Stimulated activated CD4-positive, alpha-beta T cell treated with anti-CD3 and anti-CD28 coated beads, Interleukin-1b, Interleukin-23, amount 100 ng/mL, for 1 hour (primary cell): ENCODE data around the gene SCTR.

Experiments used
- DNase-seq, 2 donors: peaks; one replicate each; pipeline ENCODE4 v3.0.0-alpha.2; 2020; ENCODE audit warnings: low read depth in 2 of 2

Gene SCTR

DNA sequence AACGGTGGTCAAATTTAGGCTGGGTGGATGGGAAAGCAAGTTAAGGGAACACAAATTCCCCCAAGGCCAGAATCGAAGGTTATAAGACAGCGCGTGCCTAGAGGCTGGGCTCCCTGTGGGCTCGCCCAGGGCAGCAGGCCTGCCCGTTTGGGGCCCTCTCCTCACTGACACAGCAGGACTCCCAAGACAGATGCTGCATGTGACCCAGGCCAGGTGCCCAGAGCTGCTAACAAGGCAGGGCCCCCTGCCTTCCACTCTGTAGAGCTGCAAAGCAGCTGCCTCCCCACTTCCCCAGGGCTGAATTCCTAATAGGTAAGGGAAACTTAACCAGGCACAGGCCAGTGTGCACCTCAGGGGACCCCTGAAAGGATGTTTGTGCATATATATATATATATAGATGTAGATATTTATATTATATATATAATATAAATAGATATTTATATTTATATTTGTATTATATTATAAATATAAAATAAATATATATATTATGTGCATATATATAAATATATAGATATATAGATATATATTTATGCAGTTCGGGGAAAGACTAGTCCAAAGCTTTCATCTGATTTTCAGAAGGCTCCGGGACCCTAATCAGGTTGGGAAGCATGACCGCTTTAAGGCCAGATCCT is 48.9 kb downstream of the SCTR start:
- no peak for DNase-seq

DNA sequence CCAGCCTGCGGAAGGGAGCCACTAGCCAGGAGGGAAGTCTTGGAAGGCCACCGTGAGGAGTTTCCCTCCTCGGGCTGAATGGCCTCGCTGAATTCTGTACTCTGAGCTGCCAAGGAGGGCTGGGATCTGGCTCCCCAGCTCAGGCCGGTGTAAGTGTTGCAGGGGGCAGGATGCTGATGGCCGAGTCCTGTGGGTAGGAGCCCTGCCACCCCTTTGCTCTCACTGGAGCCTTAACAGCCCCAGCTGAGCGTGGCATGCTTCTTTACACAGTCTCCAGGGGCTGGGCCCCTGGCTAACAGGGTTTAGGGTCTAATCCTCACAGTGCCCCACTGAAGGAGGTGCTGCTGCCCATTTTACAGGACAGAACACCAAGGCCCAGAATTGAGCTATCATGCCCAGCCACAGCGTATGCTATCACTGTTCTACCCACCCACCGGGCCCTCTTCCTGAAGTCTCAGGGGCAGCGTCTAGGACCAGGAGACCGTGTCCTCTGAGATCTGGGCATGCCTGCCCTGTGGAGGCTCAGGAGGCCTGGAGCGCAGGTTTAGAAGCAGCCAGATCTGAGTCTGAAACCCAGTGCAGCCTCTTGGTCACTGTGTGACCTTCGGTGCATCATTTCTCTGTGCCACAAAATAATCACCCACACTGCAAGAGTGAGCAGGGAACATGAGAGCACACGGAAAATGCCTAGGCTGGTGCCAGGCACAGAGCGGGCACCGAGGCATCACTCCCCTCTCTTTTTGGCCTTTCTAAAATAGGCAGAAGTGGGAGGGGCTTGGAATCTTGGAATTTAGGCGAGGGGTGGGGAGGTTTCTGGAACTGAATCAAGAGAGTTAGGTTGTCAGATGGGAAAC is 49.7 kb downstream of the SCTR start:
- DNase-seq = no peak

DNA sequence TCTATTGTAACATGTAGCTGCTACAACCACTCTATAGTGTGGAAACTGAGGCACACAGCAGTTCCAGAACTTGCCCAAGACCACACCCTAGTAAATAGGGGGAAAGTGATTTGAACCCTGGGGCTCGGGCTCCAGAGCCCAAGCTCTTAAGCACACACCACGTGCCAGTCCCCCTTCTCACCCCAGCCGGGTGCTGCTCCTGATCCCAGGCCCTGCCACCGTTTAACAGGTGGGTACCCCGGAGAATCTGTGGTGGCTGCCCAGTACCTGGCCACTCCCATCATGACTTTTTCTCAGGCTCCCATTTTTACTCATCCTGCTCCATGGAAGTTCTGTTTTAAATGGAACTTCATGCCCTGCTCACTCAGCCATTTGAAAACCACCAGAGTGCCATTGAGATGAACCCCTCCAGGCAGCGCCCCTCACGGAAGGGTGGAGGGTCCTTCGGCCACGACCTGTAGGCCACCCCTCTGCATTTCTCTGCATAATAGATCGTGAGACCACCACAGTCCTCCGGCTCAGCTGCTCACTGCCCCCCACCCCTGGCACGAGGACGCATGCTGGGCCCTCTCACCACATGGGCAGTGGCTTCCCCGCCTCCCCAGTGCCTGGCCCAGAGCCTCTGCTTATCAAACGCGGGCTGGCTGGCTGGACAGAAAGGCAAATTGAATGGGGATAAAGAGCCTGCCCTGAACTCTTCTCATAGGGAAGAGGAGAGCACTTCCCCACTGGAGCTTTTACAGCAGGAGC is 50.5 kb downstream of the SCTR start:
- DNase-seq = no peak

DNA sequence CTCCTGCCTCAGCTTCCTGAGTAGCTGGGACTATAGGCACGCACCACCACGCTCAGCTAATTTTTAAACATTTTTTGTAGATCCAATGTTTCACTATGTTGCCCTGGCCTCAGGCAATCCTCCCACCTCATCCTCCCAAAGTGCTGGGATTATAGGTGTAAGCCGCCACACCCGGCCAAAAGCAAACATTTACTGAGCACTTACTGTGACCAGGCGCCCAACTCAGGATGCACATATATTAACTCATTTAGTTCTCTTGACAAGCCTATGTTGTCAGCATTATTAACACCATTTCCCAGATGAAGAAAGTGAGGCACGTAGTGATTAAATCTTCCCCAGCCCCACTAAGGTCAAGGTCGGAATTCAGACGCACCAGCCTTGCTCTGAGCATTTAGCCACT is 51.5 kb downstream of the SCTR start:
- no peak for DNase-seq

DNA sequence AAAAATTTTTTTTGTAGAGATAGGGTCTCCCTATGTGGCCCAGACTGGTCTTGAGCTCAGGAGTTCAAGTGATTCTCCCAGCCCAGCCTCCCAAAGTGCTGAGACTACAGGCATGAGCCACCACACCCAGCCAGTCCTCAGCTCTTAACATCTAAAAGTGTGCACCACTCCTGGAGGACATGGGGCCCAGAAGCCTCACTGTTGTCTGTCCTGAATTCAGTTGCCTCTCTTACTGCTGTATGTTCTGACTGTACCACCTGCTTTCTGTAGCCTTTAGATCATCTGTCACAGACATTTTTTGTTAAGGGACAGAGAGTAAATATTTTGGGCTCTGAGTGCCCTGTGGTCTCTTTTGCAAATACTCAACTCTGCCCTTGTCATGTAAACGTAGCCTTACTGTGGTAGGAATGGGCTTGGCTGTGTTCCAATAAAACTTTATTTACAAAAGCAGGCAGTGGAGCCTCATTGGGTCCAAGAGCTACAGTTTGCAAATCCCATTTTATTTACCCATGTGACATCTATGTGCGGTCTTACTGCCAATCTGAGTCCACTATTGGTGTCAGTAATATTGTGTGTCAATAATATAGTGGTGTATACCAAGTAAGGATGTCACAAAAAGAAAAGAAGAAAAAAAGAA is 54.5 kb downstream of the SCTR start:
- DNase-seq = no peak

DNA sequence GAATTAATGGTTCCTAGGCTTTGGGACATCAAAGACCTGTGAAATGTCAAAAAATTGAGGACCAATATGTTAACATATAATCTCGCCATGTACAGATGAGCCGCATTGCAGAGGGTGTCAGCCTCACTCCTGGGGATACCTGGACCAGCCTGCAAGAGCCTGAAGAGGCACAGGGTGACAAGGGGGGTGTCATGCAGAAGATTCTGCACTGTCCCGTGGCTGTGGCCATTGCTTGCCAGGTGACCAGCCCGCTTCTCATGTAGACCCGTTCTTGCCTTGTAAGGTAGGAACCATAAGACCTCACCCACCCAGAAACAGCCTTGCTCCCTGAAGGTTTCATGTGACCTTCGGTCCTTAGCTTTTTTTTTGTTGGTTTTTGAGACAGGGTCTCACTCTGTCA is 55.2 kb downstream of the SCTR start:
- DNase-seq = no peak

DNA sequence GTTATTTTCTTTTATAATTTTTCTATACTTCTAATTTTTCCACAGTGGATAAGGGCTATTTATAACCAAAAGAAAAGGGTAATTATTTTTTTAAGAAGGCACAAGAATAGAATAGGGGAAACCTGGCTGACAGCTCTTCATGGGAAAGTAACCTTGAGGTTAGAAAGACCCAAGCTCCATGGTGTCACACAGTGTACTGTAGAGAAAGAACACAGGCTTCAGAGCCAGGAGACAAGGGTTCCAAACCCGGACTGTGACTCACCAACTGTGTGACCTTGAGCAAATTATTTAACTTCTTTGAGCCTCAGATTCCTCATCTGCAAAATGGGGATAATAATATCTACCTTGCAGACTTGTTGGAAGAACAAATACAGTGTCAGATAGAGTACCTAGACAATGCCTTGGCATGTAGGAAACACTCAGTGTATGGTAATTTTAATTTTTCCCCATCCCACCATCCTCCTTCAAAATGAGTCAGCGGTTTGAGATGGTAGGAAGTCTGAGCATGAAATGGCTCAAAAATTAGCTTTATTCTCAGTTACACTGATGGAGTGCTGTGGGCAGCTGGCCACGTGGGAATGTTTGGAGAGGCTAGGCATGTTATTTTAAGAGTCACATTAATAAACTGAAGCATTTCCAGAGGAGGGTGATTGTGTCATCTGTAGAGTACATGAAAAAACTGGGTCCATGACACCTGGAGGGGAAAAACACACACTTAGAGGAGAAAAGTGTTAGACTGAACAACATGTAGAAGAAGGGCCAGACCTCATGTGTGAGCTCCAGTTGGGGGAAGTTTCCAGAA is 55.9 kb downstream of the SCTR start:
- DNase-seq = no peak

DNA sequence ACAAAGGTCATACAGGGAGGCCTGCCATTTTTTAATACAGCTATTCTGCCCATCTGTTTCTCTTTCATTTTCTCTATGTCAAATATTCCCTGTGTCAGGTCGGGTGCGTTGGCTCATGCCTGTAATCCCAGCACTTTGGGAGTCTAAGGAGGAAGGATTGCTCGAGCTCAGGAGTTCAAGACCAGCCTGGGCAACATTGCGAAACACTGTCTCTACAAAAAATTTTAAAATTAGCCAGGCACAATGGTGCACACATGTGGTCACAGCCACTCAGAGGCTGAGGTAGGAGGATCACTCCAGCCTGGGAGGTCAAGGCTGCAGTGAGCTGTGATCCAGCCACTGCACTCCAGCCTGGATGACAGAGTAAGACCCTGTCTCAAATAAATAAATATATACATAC is 57.9 kb downstream of the SCTR start:
- DNase-seq = no peak

DNA sequence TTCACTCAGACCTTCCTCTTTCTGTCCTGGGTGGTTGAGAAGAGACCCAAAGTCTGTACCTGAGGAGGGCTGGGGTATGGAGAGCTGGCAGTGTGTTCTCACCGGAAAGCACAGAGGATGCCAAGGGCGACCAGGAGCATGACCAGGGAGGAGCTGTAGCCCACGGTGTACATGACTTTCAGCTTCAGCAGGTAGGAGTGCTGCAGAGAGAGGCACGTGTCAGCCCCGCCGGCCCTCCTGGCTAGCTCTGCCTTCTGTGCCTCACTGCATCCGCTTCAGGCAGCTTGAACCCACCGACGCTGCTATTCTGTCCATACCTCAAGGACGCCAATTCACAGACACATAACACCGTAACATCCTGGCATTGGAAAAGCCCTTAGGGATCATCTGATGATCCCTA is 58.6 kb downstream of the SCTR start:
- no peak for DNase-seq

DNA sequence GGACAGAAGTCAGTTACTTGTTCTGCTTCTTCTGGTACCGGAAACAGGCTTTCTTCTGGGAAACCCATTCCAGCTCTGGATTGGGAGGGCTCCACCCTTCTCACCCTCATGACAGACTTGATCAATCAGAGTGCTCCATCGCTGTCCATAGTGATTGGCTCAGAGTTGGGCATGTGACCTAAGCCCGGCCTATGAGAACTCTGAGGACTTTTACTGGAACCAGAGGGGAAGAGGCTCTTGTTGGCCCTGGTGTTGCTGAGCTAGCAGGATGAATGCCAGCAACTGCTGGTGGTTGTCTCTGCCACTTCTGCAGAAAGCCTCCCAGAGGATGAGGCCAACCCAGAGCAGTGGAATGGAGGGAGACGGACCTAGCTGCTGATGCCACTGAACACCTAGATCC is 59.3 kb downstream of the SCTR start:
- DNase-seq = no peak

DNA sequence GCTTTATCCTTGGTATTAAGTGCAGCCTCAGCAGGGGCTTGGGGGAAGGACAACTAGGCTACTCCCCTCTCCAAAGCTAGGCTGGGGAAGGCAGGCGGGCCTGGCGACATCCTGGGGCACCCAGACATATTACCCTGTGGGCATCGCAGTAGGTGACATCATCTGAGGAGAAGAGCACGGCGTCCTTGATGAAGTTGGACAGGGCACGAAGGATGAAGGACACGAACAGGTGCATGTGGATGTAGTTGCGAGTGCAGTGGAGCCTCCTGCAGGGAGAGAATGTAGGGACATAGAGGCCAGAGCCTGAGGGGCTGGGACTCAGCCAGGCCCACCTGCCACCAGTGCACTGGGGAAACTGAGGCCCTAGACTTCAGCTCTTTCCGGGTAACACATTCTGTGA is 60.3 kb downstream of the SCTR start:
- DNase-seq = no peak

DNA sequence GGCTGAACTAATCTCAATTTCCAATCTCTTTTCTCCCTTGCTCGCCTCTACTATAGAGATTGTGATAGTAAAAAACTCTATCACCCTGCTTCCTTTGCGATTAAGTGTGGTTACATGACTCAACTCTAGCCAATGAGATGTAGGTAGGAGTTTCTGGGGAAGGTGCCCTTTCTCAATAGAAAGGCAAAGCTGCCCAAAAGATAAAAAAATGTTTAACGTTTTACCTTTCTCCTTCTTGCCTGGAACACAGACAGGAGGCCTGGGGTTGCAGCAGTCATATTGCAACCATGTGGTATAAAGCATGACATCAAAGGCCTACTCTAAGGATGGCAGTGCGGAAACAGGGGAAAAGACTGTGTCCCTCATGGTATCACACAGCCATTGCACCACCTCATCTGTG is 61.1 kb downstream of the SCTR start:
- DNase-seq = no peak

DNA sequence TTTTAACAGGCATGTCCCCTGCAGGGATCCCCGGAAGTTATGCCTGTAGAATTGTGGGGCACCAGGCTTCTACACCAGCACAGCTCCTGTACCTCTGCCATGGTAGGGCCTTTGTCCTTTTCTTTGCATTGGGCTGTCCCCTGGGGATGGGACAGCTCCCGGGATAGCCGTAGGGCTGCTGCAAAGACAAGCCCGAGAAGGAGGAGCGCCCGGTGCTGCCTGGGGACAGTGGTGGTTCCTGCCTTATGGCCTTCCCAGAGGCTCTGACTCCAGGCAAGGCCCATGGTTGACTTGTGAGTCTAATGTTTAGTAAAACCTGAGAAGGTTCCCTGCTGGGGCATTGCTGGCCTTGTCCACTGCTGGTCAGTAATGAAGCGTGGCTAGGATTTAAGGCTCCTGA is 61.7 kb downstream of the SCTR start:
- DNase-seq = no peak

DNA sequence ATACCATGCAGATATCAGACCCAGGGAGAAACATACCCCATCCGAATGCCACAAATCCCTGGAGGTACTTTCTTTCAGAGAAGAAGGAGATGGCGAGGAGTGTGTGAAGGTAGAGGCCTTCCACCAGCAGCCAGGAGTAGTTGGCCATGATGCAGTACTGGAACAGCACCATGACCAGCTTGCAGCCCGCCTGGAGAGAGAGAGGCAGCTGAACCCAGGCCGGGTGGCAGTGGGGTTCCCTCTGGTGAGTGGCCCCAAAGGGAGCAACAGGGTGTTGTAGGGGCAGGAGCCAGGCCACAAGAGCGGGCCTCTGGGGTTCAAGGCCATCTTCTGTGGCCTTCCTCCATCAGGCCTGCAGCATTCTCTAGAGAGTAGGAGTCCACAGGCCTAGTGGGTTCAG is 62.5 kb downstream of the SCTR start:
- DNase-seq = no peak

DNA sequence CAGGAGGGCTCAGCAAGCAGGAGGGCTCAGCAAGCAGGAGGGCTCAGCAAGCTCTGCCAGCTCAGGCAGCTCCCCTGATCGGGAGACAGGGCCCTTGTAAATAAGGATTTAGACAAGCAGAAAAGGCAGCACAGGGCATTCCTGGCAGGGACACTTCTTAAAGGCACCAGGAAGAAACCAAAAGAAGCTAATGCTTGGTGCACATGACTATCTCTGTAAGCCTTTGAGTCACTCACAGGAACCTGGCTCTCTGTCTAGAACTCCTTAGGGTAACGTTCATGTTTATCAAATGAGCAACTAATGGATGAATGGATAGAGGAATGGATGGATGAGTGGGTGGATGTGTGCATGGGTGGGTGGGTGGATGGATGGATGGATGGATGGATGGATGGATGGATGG is 64.2 kb downstream of the SCTR start:
- no peak for DNase-seq

DNA sequence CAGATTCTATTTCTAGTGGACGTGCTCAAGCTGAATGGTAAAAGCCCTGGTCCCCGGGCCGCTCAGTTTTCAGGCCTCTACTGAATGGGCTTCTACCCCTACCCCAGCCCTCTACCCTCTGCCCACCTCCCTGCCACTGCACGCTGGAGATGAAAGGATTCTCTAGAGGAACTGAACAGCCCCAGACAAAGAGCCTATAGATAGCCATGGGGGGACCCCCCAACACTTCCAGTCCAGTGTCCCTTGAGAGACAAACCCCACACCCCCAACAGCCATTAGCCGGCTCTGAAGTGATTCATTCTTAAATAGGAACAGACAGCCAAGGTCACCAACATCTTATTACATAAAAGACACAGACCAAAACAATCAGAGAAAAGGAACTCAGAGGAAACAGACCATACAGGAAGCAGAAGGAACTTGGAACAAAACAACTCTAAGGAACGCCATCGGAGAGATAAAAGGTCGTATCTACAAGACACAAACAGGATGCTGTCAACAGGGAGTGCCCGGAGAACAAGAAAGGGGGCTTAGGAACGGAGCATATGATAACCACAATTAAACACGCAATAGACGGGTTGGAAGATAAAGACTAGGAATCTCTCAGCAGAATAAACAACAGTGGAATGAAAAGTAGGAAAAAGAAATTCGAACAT is 69.1 kb downstream of the SCTR start:
- no peak for DNase-seq

DNA sequence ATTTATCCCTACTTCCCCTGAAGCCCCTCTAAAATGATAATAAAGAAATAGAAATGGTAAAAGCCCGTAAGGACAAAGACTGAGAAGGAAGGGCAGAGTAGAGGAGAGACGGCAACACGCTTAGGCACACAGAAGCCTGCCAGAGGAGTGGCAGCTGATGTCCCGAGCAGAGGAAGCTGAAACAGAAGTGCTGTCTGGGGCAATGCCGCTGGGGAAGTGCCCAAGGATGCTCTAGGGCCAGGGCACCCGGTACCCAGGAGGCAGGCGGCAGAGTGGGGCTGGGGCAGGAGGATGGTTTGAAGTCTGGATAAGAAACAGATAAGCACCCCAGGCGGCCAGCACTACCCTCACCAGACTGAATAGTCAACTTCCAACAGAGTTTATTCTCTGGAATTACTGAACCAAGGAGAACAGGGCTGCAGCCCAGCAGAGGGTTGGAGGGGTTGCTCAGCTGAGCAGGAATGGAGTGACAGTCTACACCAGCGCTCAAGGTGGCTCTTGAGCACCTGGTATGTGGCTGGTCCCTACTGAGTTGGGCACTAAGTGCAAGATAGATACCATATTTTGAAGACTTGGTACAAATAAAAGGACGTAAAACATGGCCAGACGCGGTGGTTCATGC is 70.2 kb downstream of the SCTR start:
- no peak for DNase-seq

DNA sequence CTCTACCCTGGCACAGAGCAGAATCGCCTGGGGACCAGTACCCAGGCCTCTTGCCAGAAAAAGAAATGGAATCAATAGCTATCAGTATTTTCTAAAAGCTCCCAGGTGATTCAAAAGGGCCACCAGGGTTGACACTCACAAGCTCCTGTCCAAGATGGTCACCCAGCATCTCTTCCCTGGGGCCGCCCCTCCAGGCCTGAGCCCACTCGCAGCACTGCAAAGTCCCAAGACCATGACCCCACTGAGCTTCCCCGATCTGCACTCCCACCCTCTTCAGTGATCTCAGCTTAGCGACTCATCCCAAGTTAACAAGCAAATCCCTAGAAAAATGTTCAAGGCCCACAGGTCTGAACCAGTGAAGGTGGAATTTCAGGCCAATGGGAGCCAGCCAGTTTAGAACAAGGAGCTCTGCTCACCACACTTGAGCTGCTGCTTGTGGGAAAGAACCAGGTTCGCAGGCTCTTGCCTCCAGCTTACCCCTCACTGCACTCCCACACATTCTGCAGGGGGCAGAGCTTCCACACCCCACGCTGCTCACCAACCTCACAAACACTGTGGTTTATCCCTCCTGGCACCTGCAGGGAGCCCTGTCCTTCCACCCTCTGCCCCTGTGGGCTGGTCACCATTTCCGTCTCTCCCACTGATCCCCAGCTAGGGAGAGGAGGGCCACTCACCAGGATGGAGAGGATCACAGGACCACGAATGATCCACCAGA is 72.8 kb downstream of the SCTR start:
- no peak for DNase-seq

DNA sequence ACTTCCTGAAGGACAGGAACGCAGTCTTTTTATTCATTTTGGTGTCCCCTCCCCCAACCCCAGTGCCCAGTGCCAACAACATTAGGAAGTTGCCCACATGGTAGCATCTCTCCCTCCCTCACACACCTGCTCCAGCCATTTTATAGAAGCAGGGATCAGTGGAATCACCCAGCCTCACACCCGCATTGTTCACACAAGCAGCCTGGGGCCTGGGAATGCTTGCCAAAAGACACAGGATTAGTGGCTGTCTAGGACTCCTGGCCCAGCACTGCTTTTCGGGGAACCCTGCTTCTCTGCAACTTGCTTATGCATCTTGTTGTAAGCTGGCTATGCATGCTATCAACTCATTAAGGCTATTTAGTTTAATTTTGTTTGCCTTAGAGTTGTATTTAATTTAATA is 74.8 kb downstream of the SCTR start:
- no peak for DNase-seq
